ENCODE measurements around the gene KCNN1.
"Not testable (repeated sequence)": the region's sequence is repeated elsewhere in the genome, so short reads cannot be mapped to it uniquely, and the experiment has no call there.

The KCNN1 gene

GRCh38 chr19:18000915-18001776 is 34.2 kb downstream of the KCNN1 start:
- DNase-seq (ENCODE audit: low spot score) = peak; percentile 77

- no peak for DNase-seq (ENCODE audit: low spot score)
Observed at GRCh38 chr19:18001777-18002345, 35.0 kb downstream of the KCNN1 start.

GRCh38 chr19:18002347-18002850 is 35.5 kb downstream of the KCNN1 start:
- DNase-seq (ENCODE audit: low spot score) = no peak

GRCh38 chr19:18005750-18006149 is 38.8 kb downstream of the KCNN1 start:
- not testable (repeated sequence) for DNase-seq (ENCODE audit: low spot score)

- peak; percentile 83 for DNase-seq (ENCODE audit: low spot score)
Observed at GRCh38 chr19:18007044-18007916, 40.4 kb downstream of the KCNN1 start.

GRCh38 chr19:18007917-18008673 is 41.2 kb downstream of the KCNN1 start, which contains the start of gene ARRDC2:
ARRDC2 (plus strand) TSS chr19:18008170; CDS start chr19:18008311, 141 bp downstream.
- DNase-seq (ENCODE audit: low spot score) = peak; percentile 85

- DNase-seq (ENCODE audit: low spot score) = no peak
Observed at GRCh38 chr19:18008814-18009213, 41.9 kb downstream of the KCNN1 start.

GRCh38 chr19:18009412-18010066 is 42.6 kb downstream of the KCNN1 start:
- DNase-seq (ENCODE audit: low spot score) = no peak

GRCh38 chr19:18010149-18010548 is 43.2 kb downstream of the KCNN1 start:
- DNase-seq (ENCODE audit: low spot score) = no peak

GRCh38 chr19:18013210-18014111 is 46.6 kb downstream of the KCNN1 start:
- DNase-seq (ENCODE audit: low spot score) = no peak

GRCh38 chr19:18014197-18014596 is 47.3 kb downstream of the KCNN1 start:
- no peak for DNase-seq (ENCODE audit: low spot score)

- no peak for DNase-seq (ENCODE audit: low spot score)
Observed at GRCh38 chr19:18016209-18016910, 49.5 kb downstream of the KCNN1 start.

GRCh38 chr19:18017275-18018083 is 50.6 kb downstream of the KCNN1 start:
- peak; percentile 77 for DNase-seq (ENCODE audit: low spot score)

GRCh38 chr19:18020212-18021085 is 53.5 kb downstream of the KCNN1 start:
- no peak for DNase-seq (ENCODE audit: low spot score)

- peak; percentile 91 for DNase-seq (ENCODE audit: low spot score)
Observed at GRCh38 chr19:18021121-18021755, 54.3 kb downstream of the KCNN1 start.

GRCh38 chr19:18023622-18024251 is 56.8 kb downstream of the KCNN1 start:
- DNase-seq (ENCODE audit: low spot score) = peak; percentile 83
